CD4-positive, alpha-beta T cell treated with Interleukin-1 beta for 1 hour (primary cell): ENCODE results near the gene TNS1.

Experiments
- DNase-seq, 2 donors: peaks; one replicate each; pipeline ENCODE4 v3.0.0-alpha.2; 2020 to 2022

TNS1 gene

GRCh38 chr2:217998926-217999594, 3.7 kb downstream of the TNS1 start:
- DNase-seq = no peak

- DNase-seq = no peak
Observed at GRCh38 chr2:217997510-217997909, 5.3 kb downstream of the TNS1 start.

- DNase-seq = peak in 1 of 2 donors; percentile 27
Observed at GRCh38 chr2:217996361-217996760, 6.4 kb downstream of the TNS1 start.

- no peak for DNase-seq
Observed at GRCh38 chr2:217995731-217996231, 7.0 kb downstream of the TNS1 start.

GRCh38 chr2:217994776-217995274, 8.0 kb downstream of the TNS1 start:
- DNase-seq = no peak

- DNase-seq = peak; percentile 24 to 45
Observed at GRCh38 chr2:217993817-217994463, 8.9 kb downstream of the TNS1 start.

- DNase-seq = no peak
Observed at GRCh38 chr2:217993138-217993537, 9.7 kb downstream of the TNS1 start.

- DNase-seq = no peak
Observed at GRCh38 chr2:217992061-217992460, 10.7 kb downstream of the TNS1 start.

GRCh38 chr2:217990791-217991465, 11.9 kb downstream of the TNS1 start:
- DNase-seq = no peak

- DNase-seq = no peak
Observed at GRCh38 chr2:217990389-217990788, 12.4 kb downstream of the TNS1 start.

- DNase-seq = no peak
Observed at GRCh38 chr2:217989221-217989948, 13.4 kb downstream of the TNS1 start.

GRCh38 chr2:217988840-217989204, 14.0 kb downstream of the TNS1 start:
- no peak for DNase-seq

GRCh38 chr2:217988014-217988839, 14.6 kb downstream of the TNS1 start:
- peak; percentile 43 to 57 for DNase-seq

- no peak for DNase-seq
Observed at GRCh38 chr2:217987391-217987790, 15.4 kb downstream of the TNS1 start.

GRCh38 chr2:217986256-217986961, 16.4 kb downstream of the TNS1 start:
- DNase-seq = no peak

GRCh38 chr2:217983276-217984233, 19.2 kb downstream of the TNS1 start:
- DNase-seq = no peak

- DNase-seq = no peak
Observed at GRCh38 chr2:217981971-217982370, 20.8 kb downstream of the TNS1 start.

GRCh38 chr2:217981084-217981730, 21.6 kb downstream of the TNS1 start:
- DNase-seq = no peak

- DNase-seq = no peak
Observed at GRCh38 chr2:217980591-217980990, 22.2 kb downstream of the TNS1 start.

- DNase-seq = no peak
Observed at GRCh38 chr2:217980036-217980435, 22.8 kb downstream of the TNS1 start.
